ENCODE data around the gene TLR9. TPM values are rescaled to one million over a fixed set of nuclear protein-coding genes. Genes with fewer than 3 reads are reported as not detected.

TLR9 gene
- total RNA-seq (2022; extraction: Qiagen RNA extraction; ENCODE audit: low read depth), result 0.09 TPM in 1 of 5 replicates, not detected in the others

GRCh38 chr3:52225452-52226228, at the start of gene TLR9:
Gene TLR9 (minus strand): TSS chr3:52225645. CDS start chr3:52225529, 116 bp downstream.

GRCh38 chr3:52245322-52246263, 20.1 kb upstream of the TLR9 start, which contains the start of gene PPM1M:
Gene PPM1M (plus strand): TSS chr3:52245759. CDS start chr3:52245825, 66 bp downstream.

GRCh38 chr3:52238761-52239701, 13.6 kb upstream of the TLR9 start, which contains the start of gene TWF2:
Gene TWF2 (minus strand): TSS chr3:52239158. CDS start chr3:52239016, 142 bp downstream.

GRCh38 chr3:52197842-52198625, 27.4 kb downstream of the TLR9 start, which contains the start of gene ALAS1:
Gene ALAS1 (plus strand): TSS chr3:52198160. CDS start chr3:52199242, 1,082 bp downstream.

Other genes starting within 250 kb of the TLR9 start
- gene ACY1, start 242.1 kb downstream of the TLR9 start, total RNA-seq (2022; extraction: Qiagen RNA extraction; ENCODE audit: low read depth), result 22.5 to 29.0 TPM (median 23.4 TPM) in 5 replicates
- gene RPL29, start 229.8 kb downstream of the TLR9 start, total RNA-seq (2022; extraction: Qiagen RNA extraction; ENCODE audit: low read depth), result 1,309 to 1,553 TPM (median 1,319 TPM) in 5 replicates
- 21.2 to 25.0 TPM (median 23.4 TPM) in 5 replicates for gene DUSP7, start 169.1 kb downstream of the TLR9 start, total RNA-seq (2022; extraction: Qiagen RNA extraction; ENCODE audit: low read depth)
- 15.4 to 19.3 TPM (median 17.3 TPM) in 5 replicates for gene POC1A, start 71.2 kb downstream of the TLR9 start, total RNA-seq (2022; extraction: Qiagen RNA extraction; ENCODE audit: low read depth)
- gene ALAS1, start 27.5 kb downstream of the TLR9 start, total RNA-seq (2022; extraction: Qiagen RNA extraction; ENCODE audit: low read depth), result 46.5 to 53.1 TPM (median 49.8 TPM) in 5 replicates
- gene TWF2, start 13.5 kb upstream of the TLR9 start, total RNA-seq (2022; extraction: Qiagen RNA extraction; ENCODE audit: low read depth), result 64.4 to 75.7 TPM (median 71.1 TPM) in 5 replicates
- 4.2 to 4.9 TPM (median 4.3 TPM) in 5 replicates for gene PPM1M, start 20.1 kb upstream of the TLR9 start, total RNA-seq (2022; extraction: Qiagen RNA extraction; ENCODE audit: low read depth)
- gene WDR82, start 53.0 kb upstream of the TLR9 start, total RNA-seq (2022; extraction: Qiagen RNA extraction; ENCODE audit: low read depth), result 45.9 to 52.6 TPM (median 49.1 TPM) in 5 replicates
- 3.5 to 5.4 TPM (median 4.8 TPM) in 5 replicates for gene GLYCTK, start 62.2 kb upstream of the TLR9 start, total RNA-seq (2022; extraction: Qiagen RNA extraction; ENCODE audit: low read depth)
- gene DNAH1, start 90.7 kb upstream of the TLR9 start, total RNA-seq (2022; extraction: Qiagen RNA extraction; ENCODE audit: low read depth), result 0.67 to 1.7 TPM (median 0.95 TPM) in 5 replicates
- 28.1 to 39.7 TPM (median 37.0 TPM) in 5 replicates for gene BAP1, start 184.4 kb upstream of the TLR9 start, total RNA-seq (2022; extraction: Qiagen RNA extraction; ENCODE audit: low read depth)
- 2.1 to 3.6 TPM (median 2.6 TPM) in 5 replicates for gene PHF7, start 185.0 kb upstream of the TLR9 start, total RNA-seq (2022; extraction: Qiagen RNA extraction; ENCODE audit: low read depth)
- gene SEMA3G, start 219.5 kb upstream of the TLR9 start, total RNA-seq (2022; extraction: Qiagen RNA extraction; ENCODE audit: low read depth), result 0.08 to 0.13 TPM (median 0.13 TPM) in 5 replicates
- gene TNNC1, start 228.4 kb upstream of the TLR9 start, total RNA-seq (2022; extraction: Qiagen RNA extraction; ENCODE audit: low read depth), result 1.1 to 1.9 TPM (median 1.6 TPM) in 5 replicates
- gene NISCH, start 230.0 kb upstream of the TLR9 start, total RNA-seq (2022; extraction: Qiagen RNA extraction; ENCODE audit: low read depth), result 11.3 to 14.1 TPM (median 13.6 TPM) in 5 replicates